B cell (primary cell): ENCODE measurements around the gene DLGAP3. TPM values are rescaled to one million over a fixed set of nuclear protein-coding genes. Genes with fewer than 3 reads are reported as not detected.

Source experiments
- ATAC-seq: fragments of 200-7000 bp; cut with Tn5 transposase; one replicate; pipeline ENCODE4 v1.10.0; 2021; ENCODE audit warnings: low read depth, mild to moderate bottlenecking, moderate number of reproducible peaks, moderate library complexity
- CTCF ChIA-PET: fragments of 350-600 bp; sonication (Branson Sonifier 250); formaldehyde crosslinking; loops from one replicate; lab custom pipeline; 2021; ENCODE audit warnings: antibody characterized with exemption, inconsistent platforms; lab: Charles Lee
- POLR2A ChIA-PET: fragments of 350-600 bp; sonication (Branson Sonifier 250); formaldehyde crosslinking; loops from one replicate; lab custom pipeline; 2021; ENCODE audit warnings: antibody characterized with exemption; lab: Charles Lee
- DNase-seq: peaks from one replicate; pipeline ENCODE4 v3.0.0; 2013
- H2AFZ ChIP-seq: 2 replicates; pipeline ENCODE4 v1.6.1; 2012; ENCODE audit warnings: mild to moderate bottlenecking, low read depth, low read length; ENCODE audit not compliant: insufficient read depth, poor library complexity, severe bottlenecking
- H3K27ac ChIP-seq, 2 donors: 1 replicate in 1 of 2; 2 replicates in 1 of 2; pipeline ENCODE4 v1.5.1; 2012 to 2013; ENCODE audit warnings: low read length in 2 of 2, mild to moderate bottlenecking in 2 of 2, moderate library complexity in 1 of 2
- H3K27me3 ChIP-seq, 4 experiments: fragments of 200-600 bp in 1 of 4; sonication (generic) in 1 of 4; replicated peaks in 1 of 4; 1 replicate in 2 of 4; 2 replicates in 2 of 4; pipeline versions ENCODE4 v1.6.1 to v1.7.0; 2013 to 2016; ENCODE audit warnings: low read length in 3 of 4, mild to moderate bottlenecking in 2 of 4, mixed read lengths in 1 of 4, moderate library complexity in 1 of 4; ENCODE audit not compliant: insufficient read depth in 4 of 4, control insufficient read depth in 3 of 4; ENCODE audit errors: control extremely low read depth in 1 of 4
- H3K36me3 ChIP-seq, 2 experiments: replicated peaks in 1 of 2; 1 replicate in 1 of 2; 2 replicates in 1 of 2; pipeline versions ENCODE4 v1.6.1 to v1.7.1; 2013; ENCODE audit warnings: low read length in 1 of 2; ENCODE audit not compliant: insufficient read depth in 2 of 2, control insufficient read depth in 1 of 2; ENCODE audit errors: control extremely low read depth in 1 of 2, extremely low read depth in 1 of 2
- H3K4me1 ChIP-seq, 2 donors: fragments of 200-600 bp in 1 of 2; sonication (generic) in 1 of 2; 1 replicate in 1 of 2; 2 replicates in 1 of 2; pipeline versions ENCODE4 v1.5.1 to v1.6.1; 2013 to 2017; ENCODE audit warnings: low read length in 2 of 2; ENCODE audit not compliant: control insufficient read depth in 2 of 2, insufficient read depth in 2 of 2
- H3K4me2 ChIP-seq: replicated peaks from 2 replicates; pipeline ENCODE3; 2012; ENCODE audit warnings: mild to moderate bottlenecking, low read depth, low read length; ENCODE audit not compliant: poor library complexity, severe bottlenecking
- H3K4me3 ChIP-seq, 5 experiments: fragments of 200-600 bp in 1 of 5; sonication (generic) in 1 of 5; 1 replicate in 3 of 5; 2 replicates in 2 of 5; pipeline versions ENCODE4 v1.5.1 to v1.7.0; 2011 to 2016; ENCODE audit warnings: low read length in 4 of 5, mild to moderate bottlenecking in 4 of 5, low read depth in 2 of 5, control low read depth in 1 of 5, moderate library complexity in 1 of 5; ENCODE audit not compliant: insufficient read depth in 1 of 5; ENCODE audit errors: control extremely low read depth in 1 of 5, extremely low read depth in 1 of 5
- H3K79me2 ChIP-seq: fragments of 200-600 bp; sonication (generic); one replicate; pipeline ENCODE4 v1.6.0; 2016; ENCODE audit warnings: low read length; ENCODE audit not compliant: control insufficient read depth, insufficient read depth
- H3K9ac ChIP-seq: fragments of 200-600 bp; sonication (generic); 2 replicates; pipeline ENCODE4 v1.6.1; 2017; ENCODE audit warnings: mild to moderate bottlenecking, low read length, moderate library complexity
- H3K9me3 ChIP-seq, 3 donors: one replicate each; pipeline versions ENCODE4 v1.6.1 to v1.7.1; 2013; ENCODE audit warnings: low read length in 2 of 3; ENCODE audit not compliant: control insufficient read depth in 2 of 3, insufficient read depth in 1 of 3; ENCODE audit errors: control extremely low read depth in 1 of 3
- H4K20me1 ChIP-seq: 2 replicates; pipeline ENCODE4 v1.6.0; 2012; ENCODE audit warnings: mild to moderate bottlenecking, low read length; ENCODE audit not compliant: insufficient read depth, control insufficient read depth, poor library complexity, severe bottlenecking
- H3K27ac Mint-ChIP-seq: one replicate; pipeline ENCODE4 v1.8.0; 2021; ENCODE audit warnings: mixed read lengths
- H3K27me3 Mint-ChIP-seq: one replicate; pipeline ENCODE4 v1.8.0; 2021; ENCODE audit warnings: mixed read lengths
- H3K4me1 Mint-ChIP-seq: one replicate; pipeline ENCODE4 v1.8.0; 2021; ENCODE audit warnings: mixed read lengths
- H3K4me3 Mint-ChIP-seq: one replicate; pipeline ENCODE4 v1.8.0; 2021; ENCODE audit warnings: mixed read lengths
- H3K9me3 Mint-ChIP-seq: one replicate; pipeline ENCODE4 v1.8.0; 2022; ENCODE audit warnings: mixed read lengths; ENCODE audit not compliant: insufficient read depth
- CTCF ChIP-seq: fragments of 200-600 bp; IDR thresholded peaks from one replicate; pipeline ENCODE4 v1.8.0; 2022; ENCODE audit warnings: antibody characterized with exemption, mild to moderate bottlenecking
- EZH2 ChIP-seq: IDR thresholded peaks from 2 replicates; pipeline ENCODE4 v1.6.1; 2012; ENCODE audit warnings: borderline replicate concordance, low read depth, mild to moderate bottlenecking, moderate library complexity, low read length; ENCODE audit not compliant: insufficient read depth, poor library complexity, severe bottlenecking
- WGBS: methylation state at CpG from one replicate; pipeline ENCODE4 v1.1.5; 2013; ENCODE audit warnings: missing lambda C conversion rate; ENCODE audit not compliant: insufficient coverage; 5-methylcytosine and 5-hydroxymethylcytosine counted together
- intact Hi-C: fragments of 100-400 bp; cut with micrococcal nuclease; formaldehyde crosslinking; loops from one replicate; pipeline ENCODE4 v1.10.0; 2022
- polyA plus RNA-seq: library from polyadenylated mRNA; depleted of rRNA; stranded (reverse); fragments of >200 nt; gene quantifications from 2 replicates; pipeline ENCODE4 v1.2.3, GENCODE V29; 2012
- total RNA-seq, 2 donors: library from RNA; stranded (reverse); fragments of 120-200 nt in 1 of 2; gene quantifications; 1 replicate in 1 of 2; 2 replicates in 1 of 2; pipeline versions ENCODE4 v1.2.3 to v1.2.4, GENCODE V29; 2013 to 2022

DLGAP3 gene
- total and polyA plus RNA-seq, 2 donors (not counting 1 experiment from before 2014, with no cell fraction given): 2.3 to 2.4 TPM

- Histone ChIP-seq H4K20me1 (no peaks in the 10 kb centered on the region), H3K4me2 (no peak overlapping the region), H3K36me3 (no peaks in the 10 kb centered on the region), H3K9ac (no peak overlapping the region), H2AFZ (no peak overlapping the region), H3K9me3 (peaks cover 0 to 8% (median 0%) of the 10 kb centered on the region in 3 donors), H3K27me3 (peaks cover 0 to 34% (median 14%) of the 10 kb centered on the region in 4 experiments), H3K4me3 (no peak overlapping the region), H3K79me2 (peaks cover 19% of the 10 kb centered on the region), H3K27ac (no peak overlapping the region), H3K4me1 (peaks cover 29 to 30% of the 10 kb centered on the region in 2 donors)
- 83% methylated on average over 2 of the region's 2 CpGs for WGBS
- ATAC-seq (no peak), DNase-seq (no peak)
- H3K27ac Mint-ChIP-seq: no peak overlapping the region
- H3K4me1 Mint-ChIP-seq: peaks cover 29% of the 10 kb centered on the region
- intact Hi-C loops: no loop called here
- ChIA-PET POLR2A (no interaction called here), CTCF (interaction anchor here (0.9 kb wide), 1 partner anchor 12 kb away, joined by 3 read pairs; no protein-coding TSS in a partner anchor)
- H3K4me3 Mint-ChIP-seq: no peak overlapping the region
- no peaks in the 10 kb centered on the region for H3K9me3 Mint-ChIP-seq
- TF ChIP-seq EZH2 (no peak), CTCF (no peak)
- H3K27me3 Mint-ChIP-seq: peaks cover 24% of the 10 kb centered on the region
These were observed 3.7 kb downstream of the DLGAP3 start for GRCh38 chr1:34925730-34926129.

GRCh38 chr1:34924759-34925555 lies 4.5 kb downstream of the DLGAP3 start:
- H3K9me3 Mint-ChIP-seq: no peaks in the 10 kb centered on the region
- H3K9me3 ChIP-seq: peaks cover 0 to 8% (median 0%) of the 10 kb centered on the region in 3 donors
- peaks cover 19% of the 10 kb centered on the region for H3K79me2 ChIP-seq
- no peak overlapping the region for H3K4me3 Mint-ChIP-seq
- H4K20me1 ChIP-seq: no peaks in the 10 kb centered on the region
- H3K27ac Mint-ChIP-seq: no peak overlapping the region
- 9% methylated on average over 12 of the region's 16 CpGs for WGBS
- H3K4me2 ChIP-seq: peak overlapping the region; percentile 36
- no peaks in the 10 kb centered on the region for H3K36me3 ChIP-seq
- H3K4me1 ChIP-seq: peaks cover 26 to 27% of the 10 kb centered on the region in 2 donors
- H3K4me1 Mint-ChIP-seq: peaks cover 36% of the 10 kb centered on the region
- TF ChIP-seq CTCF (no peak), EZH2 (no peak)
- no peak overlapping the region for H3K27ac ChIP-seq
- DNase-seq (peak; percentile 56), ATAC-seq (peak; percentile 21)
- H3K27me3 ChIP-seq: peaks cover 0 to 30% (median 12%) of the 10 kb centered on the region in 4 experiments
- intact Hi-C loops: no loop called here
- no peak overlapping the region for H2AFZ ChIP-seq
- H3K4me3 ChIP-seq: no peak overlapping the region
- ChIA-PET CTCF (interaction anchor here (0.9 kb wide), 1 partner anchor 13 kb away, joined by 3 read pairs; no protein-coding TSS in a partner anchor), POLR2A (no interaction called here)
- H3K27me3 Mint-ChIP-seq: peaks cover 24% of the 10 kb centered on the region
- no peak overlapping the region for H3K9ac ChIP-seq
